KOPT-K1 (cell line): Measurements from ENCODE around the gene PIP5K1B.

Experiments used
- H3K27ac ChIP-seq: fragments of 200-600 bp; sonication (generic); 2 replicates; pipeline ENCODE4 v1.5.1; 2016; ENCODE audit warnings: antibody characterized with exemption, mild to moderate bottlenecking, low read depth, low read length; ENCODE audit not compliant: poor library complexity, severe bottlenecking
- H3K36me3 ChIP-seq: fragments of 200-600 bp; sonication (generic); 2 replicates; pipeline ENCODE4 v1.5.1; 2017; ENCODE audit warnings: antibody characterized with exemption, mild to moderate bottlenecking, low read length, moderate library complexity; ENCODE audit not compliant: insufficient read depth
- H3K9me3 ChIP-seq: fragments of 200-600 bp; sonication (generic); 2 replicates; pipeline ENCODE4 v1.5.1; 2017; ENCODE audit warnings: antibody characterized with exemption, low read length, mild to moderate bottlenecking; ENCODE audit not compliant: insufficient read depth, poor library complexity, severe bottlenecking

Gene PIP5K1B

GRCh38 chr9:68822596-68823165 is 117.6 kb downstream of the PIP5K1B start:
- Histone ChIP-seq H3K27ac (no peak overlapping the region), H3K36me3 (no peaks in the 10 kb centered on the region), H3K9me3 (no peaks in the 10 kb centered on the region)

- H3K36me3 ChIP-seq, result no peaks in the 10 kb centered on the region
- no peaks in the 10 kb centered on the region for H3K9me3 ChIP-seq
- no peak overlapping the region for H3K27ac ChIP-seq
These were observed 120.9 kb downstream of the PIP5K1B start for GRCh38 chr9:68825762-68826472.

- Histone ChIP-seq H3K9me3 (no peaks in the 10 kb centered on the region), H3K36me3 (no peaks in the 10 kb centered on the region), H3K27ac (no peak overlapping the region)
These were observed 123.1 kb downstream of the PIP5K1B start for GRCh38 chr9:68827837-68828744.

- Histone ChIP-seq H3K9me3 (no peaks in the 10 kb centered on the region), H3K36me3 (no peaks in the 10 kb centered on the region), H3K27ac (no peak overlapping the region)
These were observed 127.1 kb downstream of the PIP5K1B start for GRCh38 chr9:68832101-68832500.

- Histone ChIP-seq H3K27ac (no peak overlapping the region), H3K36me3 (no peaks in the 10 kb centered on the region), H3K9me3 (no peaks in the 10 kb centered on the region)
These were observed 128.0 kb downstream of the PIP5K1B start for GRCh38 chr9:68832861-68833518.

- no peaks in the 10 kb centered on the region for H3K9me3 ChIP-seq
- H3K36me3 ChIP-seq, result no peaks in the 10 kb centered on the region
These were observed 130.0 kb downstream of the PIP5K1B start for GRCh38 chr9:68834931-68835520.

GRCh38 chr9:68836788-68837187 is 131.7 kb downstream of the PIP5K1B start:
- no peaks in the 10 kb centered on the region for H3K36me3 ChIP-seq
- H3K27ac ChIP-seq, result no peak overlapping the region
- H3K9me3 ChIP-seq, result no peaks in the 10 kb centered on the region

More at GRCh38 chr9:68834931-68835520, 130.0 kb downstream of the PIP5K1B start:
- no peak overlapping the region for H3K27ac ChIP-seq

- no peak overlapping the region for H3K27ac ChIP-seq
- no peaks in the 10 kb centered on the region for H3K36me3 ChIP-seq
- H3K9me3 ChIP-seq, result no peaks in the 10 kb centered on the region
These were observed 133.2 kb downstream of the PIP5K1B start for GRCh38 chr9:68838245-68838644.

GRCh38 chr9:68841276-68842052 is 136.4 kb downstream of the PIP5K1B start:
- Histone ChIP-seq H3K27ac (no peak overlapping the region), H3K9me3 (no peaks in the 10 kb centered on the region), H3K36me3 (no peaks in the 10 kb centered on the region)

- Histone ChIP-seq H3K9me3 (no peaks in the 10 kb centered on the region), H3K27ac (no peak overlapping the region), H3K36me3 (no peaks in the 10 kb centered on the region)
These were observed 137.5 kb downstream of the PIP5K1B start for GRCh38 chr9:68842568-68842967.

GRCh38 chr9:68843239-68843638 is 138.2 kb downstream of the PIP5K1B start:
- no peaks in the 10 kb centered on the region for H3K36me3 ChIP-seq
- H3K9me3 ChIP-seq, result no peaks in the 10 kb centered on the region
- H3K27ac ChIP-seq, result no peak overlapping the region

GRCh38 chr9:68844157-68844556 is 139.1 kb downstream of the PIP5K1B start:
- Histone ChIP-seq H3K9me3 (no peaks in the 10 kb centered on the region), H3K27ac (no peak overlapping the region), H3K36me3 (no peaks in the 10 kb centered on the region)

GRCh38 chr9:68844631-68845612 is 139.9 kb downstream of the PIP5K1B start:
- no peaks in the 10 kb centered on the region for H3K9me3 ChIP-seq
- no peak overlapping the region for H3K27ac ChIP-seq
- H3K36me3 ChIP-seq, result no peaks in the 10 kb centered on the region
